Measurements from ENCODE around the gene AKAP13.

The AKAP13 gene

GRCh38 chr15:85542895-85543331 lies 162.5 kb downstream of the AKAP13 start:
- peak; percentile 28 to 48 for DNase-seq

GRCh38 chr15:85543741-85544155 lies 163.3 kb downstream of the AKAP13 start:
- DNase-seq, result peak; percentile 67 to 82

- DNase-seq, result no peak
These were observed 164.8 kb downstream of the AKAP13 start for GRCh38 chr15:85545185-85545584.

DNA sequence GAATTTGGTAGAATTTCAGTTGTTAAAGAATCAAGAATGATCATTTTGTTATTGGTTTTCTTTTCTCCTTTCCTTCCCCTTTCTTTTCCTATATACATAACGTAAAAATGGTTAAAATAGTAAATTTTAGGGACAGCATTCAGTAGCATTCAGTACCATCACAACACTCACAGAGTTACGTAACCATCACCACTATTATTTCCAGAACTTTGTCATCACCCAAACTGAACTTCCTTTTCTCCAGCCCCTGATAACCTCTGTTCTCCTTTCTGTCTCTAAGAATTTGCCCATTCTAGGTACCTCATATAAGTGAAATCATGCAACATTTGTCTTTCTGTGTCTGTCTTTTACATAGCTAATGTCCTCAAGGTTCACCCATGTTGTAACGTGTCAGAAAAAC lies 165.3 kb downstream of the AKAP13 start:
- DNase-seq, result no peak

GRCh38 chr15:85547386-85547785 lies 167.0 kb downstream of the AKAP13 start:
- no peak for DNase-seq

DNA sequence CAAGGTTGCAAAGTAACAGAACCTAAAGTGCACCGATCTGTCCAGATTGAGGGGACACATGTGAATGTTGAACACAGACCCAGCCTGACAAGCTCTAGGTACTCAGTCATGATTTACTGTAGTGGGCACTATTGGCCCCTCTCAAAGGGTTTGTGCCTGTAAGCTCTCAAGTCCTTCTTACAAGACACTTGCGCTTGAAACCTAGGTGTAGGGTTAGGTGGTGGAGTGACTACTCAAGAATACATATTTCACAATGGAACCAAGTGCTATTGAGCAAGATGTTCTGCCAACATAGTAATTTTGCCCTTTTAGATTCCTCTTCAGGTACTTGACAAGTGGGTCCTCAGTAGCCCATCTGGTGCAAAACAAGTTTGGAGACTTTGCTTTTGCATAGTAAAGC lies 169.9 kb downstream of the AKAP13 start:
- no peak for DNase-seq

DNA sequence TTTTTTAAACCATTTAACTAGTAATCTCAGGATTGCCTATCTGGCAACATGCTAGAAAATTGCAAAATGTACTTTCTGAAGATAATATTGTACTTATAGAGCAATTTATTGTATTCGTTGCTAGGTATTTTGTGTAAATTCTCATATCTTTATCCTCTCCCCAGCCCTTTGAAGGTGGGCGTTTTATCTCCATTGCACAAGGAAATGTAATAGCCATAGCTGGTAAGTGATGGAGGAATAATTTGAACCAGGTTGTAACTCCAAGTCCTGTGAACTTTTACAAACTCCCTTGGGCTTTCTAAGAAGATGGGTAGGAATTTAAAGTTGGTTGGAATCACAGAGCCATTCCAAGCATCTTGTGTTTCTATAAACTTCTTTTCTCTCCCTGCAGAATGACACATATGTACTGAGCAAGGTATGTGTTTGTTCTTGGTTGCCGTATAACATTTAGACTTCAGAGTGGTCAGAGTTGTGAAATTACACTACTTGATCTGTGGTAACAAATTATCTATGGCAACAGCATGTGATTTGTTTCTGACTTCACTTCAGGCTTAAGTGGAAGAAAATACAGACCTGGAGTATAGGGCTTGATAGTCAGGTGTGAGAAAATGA lies 170.9 kb downstream of the AKAP13 start:
- no peak for DNase-seq

- DNase-seq, result no peak
These were observed 174.6 kb downstream of the AKAP13 start for GRCh38 chr15:85554852-85555521.

- DNase-seq, result no peak
These were observed 175.6 kb downstream of the AKAP13 start for GRCh38 chr15:85555875-85556617.

DNA sequence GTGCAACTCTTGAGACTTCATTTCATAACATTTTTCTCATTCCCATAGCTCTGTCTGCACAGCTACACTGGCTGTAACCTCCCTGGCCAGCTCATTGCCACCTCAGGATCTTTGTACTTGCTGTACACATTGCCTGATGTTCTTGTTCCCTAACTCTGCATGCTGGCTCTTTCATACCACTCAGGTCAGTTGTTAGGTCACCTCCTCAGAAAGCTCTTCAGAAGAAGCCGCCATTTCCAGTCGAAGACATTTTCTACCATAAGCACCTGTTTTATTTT lies 176.2 kb downstream of the AKAP13 start:
- no peak for DNase-seq

DNA sequence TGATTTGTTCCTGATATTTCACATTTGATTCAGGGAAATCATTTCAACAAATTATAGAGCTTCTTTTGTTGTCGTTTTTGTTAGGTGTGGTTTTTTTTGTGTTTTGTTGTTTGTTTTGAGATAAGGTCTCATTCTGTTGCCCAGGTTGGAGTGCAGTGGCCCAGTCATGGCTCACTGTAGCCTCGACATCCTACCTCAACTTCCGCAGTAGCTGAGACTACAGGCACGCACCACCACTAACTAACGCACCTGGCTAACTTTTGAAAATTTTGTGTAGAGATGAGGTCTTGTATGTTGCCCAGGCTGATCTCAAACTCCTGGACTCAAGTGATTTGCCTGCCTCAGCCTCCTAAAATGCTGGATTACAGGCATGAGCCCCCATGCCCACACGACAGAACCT lies 177.0 kb downstream of the AKAP13 start:
- DNase-seq, result no peak

DNA sequence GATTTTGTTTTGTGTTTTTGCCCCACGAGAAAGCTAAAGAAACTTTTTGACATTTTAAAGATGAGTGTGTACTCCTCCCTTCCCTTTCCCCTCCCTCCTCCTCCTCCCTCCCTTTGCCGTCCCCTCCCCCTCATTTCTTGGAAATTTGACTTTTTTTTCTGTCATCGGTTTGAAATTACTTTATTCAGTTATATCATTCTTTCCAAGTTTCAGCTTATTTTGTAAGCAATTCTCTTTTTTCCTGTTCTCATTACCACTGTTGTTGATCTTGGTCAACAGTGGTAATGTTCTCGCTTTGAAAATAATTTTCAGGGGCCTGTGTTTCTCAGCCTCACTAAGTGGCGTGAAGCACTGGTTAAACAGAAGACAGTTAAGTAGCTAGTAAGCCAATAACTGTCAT lies 178.4 kb downstream of the AKAP13 start:
- DNase-seq, result no peak

GRCh38 chr15:85559530-85559929 lies 179.1 kb downstream of the AKAP13 start:
- DNase-seq, result no peak

GRCh38 chr15:85562824-85563223 lies 182.4 kb downstream of the AKAP13 start:
- DNase-seq, result no peak

- DNase-seq, result no peak
These were observed 182.9 kb downstream of the AKAP13 start for GRCh38 chr15:85563328-85563727.

GRCh38 chr15:85563731-85564130 lies 183.3 kb downstream of the AKAP13 start:
- DNase-seq, result no peak

DNA sequence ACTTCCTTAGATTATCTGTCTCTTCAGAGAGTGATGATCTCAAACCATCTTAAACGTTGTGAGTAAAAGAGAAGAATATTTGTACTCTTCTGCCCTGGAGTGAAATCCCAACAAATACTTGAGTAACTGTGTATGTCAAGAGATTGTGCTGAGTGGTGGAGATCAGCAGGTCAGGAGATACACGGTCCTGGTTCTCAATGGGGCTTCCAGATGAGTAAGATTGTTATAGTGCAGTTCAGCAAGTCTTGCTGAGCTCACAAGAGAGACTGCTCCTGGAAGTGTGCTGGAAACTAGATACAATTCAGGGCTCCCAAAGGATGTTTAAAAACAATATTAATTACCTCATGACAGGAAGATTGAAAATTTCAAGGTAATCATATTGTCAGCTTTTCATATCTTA lies 184.3 kb downstream of the AKAP13 start:
- peak in 1 of 2 experiments; percentile 15 for DNase-seq

- no peak for DNase-seq
These were observed 187.9 kb downstream of the AKAP13 start for GRCh38 chr15:85568261-85568808.

GRCh38 chr15:85570336-85570735 lies 189.9 kb downstream of the AKAP13 start:
- no peak for DNase-seq

DNA sequence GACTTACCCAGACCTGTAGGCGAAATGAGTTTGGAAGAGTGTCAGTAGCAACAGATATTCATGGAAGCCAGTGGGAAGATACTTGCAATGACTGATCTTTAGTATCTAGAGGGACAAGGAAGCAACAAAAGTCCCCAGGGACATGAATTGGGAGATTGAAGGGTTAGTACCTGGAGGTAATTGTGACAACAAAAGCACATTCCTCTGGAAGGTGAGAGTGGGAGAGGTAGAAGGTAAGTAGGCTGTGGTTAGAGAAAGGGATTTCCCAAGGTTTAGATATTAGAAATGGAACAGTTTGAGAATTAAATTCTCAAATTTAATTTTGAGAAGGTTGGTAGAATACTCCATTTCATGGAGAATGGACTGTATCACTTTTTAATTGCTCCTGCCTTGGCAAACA lies 191.4 kb downstream of the AKAP13 start:
- no peak for DNase-seq

DNA sequence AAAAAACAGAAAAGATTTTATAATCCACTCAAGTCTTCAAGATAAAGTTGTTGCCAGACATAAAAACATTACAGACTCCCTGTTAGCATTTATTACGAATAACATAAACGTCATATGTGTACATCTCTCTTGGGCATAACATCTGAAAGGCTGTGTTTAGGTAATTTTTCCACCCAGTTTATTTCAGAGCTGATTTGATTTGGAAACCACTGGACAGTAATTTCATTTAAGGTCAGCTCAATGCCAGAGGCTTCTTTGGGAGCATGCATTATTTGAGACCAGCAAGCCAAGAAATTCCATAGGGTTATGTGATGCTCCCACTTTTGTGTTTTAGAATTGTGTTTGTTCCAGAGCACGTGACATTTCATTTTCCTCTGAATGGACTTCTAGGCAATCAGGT lies 196.0 kb downstream of the AKAP13 start:
- no peak for DNase-seq

DNA sequence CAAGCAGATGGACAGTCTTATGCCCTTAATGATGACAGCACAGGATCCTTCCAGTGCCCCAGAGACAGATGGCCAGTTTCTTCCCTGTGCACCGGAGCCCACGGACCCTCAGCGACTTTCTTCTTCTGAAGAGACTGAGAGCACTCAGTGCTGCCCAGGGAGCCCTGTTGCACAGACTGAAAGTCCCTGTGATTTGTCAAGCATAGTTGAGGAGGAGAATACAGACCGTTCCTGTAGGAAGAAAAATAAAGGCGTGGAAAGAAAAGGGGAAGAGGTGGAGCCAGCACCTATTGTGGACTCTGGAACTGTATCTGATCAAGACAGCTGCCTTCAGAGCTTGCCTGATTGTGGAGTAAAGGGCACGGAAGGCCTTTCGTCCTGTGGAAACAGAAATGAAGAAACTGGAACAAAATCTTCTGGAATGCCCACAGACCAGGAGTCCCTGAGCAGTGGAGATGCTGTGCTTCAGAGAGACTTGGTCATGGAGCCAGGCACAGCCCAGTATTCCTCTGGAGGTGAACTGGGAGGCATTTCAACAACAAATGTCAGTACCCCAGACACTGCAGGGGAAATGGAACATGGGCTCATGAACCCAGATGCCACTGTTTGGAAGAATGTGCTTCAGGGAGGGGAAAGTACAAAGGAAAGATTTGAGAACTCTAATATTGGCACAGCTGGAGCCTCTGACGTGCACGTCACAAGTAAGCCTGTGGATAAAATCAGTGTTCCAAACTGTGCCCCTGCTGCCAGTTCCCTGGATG lies 198.7 kb downstream of the AKAP13 start:
- DNase-seq, result no peak

- peak in 1 of 2 experiments; percentile 10 for DNase-seq
These were observed 199.7 kb downstream of the AKAP13 start for GRCh38 chr15:85579957-85580694.

Measured in NCI-H526 (cell line).